ENCODE measurements around the gene WNK4. TPM values are rescaled to one million over a fixed set of nuclear protein-coding genes. Genes with fewer than 3 reads are reported as not detected.
A peak's percentile ranks its signal among the peaks of the same experiment; 100 is the strongest.

Gene WNK4
- total and polyA plus RNA-seq, 9 of the 15 experiments (the other 6 are each of a cell fraction or from before 2014, with no cell fraction given), result 0.32 to 25.8 (median 4.5) TPM

DNA sequence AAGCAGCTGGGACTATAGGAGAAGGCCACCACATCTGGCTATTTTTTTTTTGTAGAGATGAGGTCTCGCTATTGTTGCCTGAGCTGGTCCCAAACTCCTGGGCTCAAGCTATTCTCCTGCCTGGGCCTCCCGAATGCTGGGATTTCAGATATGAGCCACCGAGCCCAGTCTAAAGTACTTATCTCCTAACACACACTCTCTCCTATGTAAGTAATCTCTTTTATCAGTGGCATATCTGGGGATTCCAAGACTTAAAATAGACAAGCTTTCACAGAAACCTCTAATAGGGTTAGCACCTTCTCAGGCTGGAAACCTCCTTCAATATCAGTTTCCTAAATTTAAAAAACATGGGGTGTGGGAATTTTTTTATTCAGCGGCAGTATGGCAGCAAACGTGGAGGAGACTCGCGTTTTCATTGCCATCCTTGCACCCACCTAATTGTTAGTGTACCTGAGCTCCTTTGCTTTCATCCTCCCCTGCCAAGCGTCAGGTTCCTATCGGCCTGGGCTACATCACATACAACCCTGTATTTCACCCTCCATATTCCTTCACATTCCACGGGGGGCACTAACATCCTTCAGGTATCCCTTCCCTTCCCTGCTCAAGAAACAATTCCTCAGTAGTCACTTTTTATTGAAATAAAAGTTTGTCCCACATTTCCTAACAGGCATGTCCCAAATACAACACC lies 36.7 kb upstream of the WNK4 start (continued):
- TF ChIP-seq, protein P1, sequence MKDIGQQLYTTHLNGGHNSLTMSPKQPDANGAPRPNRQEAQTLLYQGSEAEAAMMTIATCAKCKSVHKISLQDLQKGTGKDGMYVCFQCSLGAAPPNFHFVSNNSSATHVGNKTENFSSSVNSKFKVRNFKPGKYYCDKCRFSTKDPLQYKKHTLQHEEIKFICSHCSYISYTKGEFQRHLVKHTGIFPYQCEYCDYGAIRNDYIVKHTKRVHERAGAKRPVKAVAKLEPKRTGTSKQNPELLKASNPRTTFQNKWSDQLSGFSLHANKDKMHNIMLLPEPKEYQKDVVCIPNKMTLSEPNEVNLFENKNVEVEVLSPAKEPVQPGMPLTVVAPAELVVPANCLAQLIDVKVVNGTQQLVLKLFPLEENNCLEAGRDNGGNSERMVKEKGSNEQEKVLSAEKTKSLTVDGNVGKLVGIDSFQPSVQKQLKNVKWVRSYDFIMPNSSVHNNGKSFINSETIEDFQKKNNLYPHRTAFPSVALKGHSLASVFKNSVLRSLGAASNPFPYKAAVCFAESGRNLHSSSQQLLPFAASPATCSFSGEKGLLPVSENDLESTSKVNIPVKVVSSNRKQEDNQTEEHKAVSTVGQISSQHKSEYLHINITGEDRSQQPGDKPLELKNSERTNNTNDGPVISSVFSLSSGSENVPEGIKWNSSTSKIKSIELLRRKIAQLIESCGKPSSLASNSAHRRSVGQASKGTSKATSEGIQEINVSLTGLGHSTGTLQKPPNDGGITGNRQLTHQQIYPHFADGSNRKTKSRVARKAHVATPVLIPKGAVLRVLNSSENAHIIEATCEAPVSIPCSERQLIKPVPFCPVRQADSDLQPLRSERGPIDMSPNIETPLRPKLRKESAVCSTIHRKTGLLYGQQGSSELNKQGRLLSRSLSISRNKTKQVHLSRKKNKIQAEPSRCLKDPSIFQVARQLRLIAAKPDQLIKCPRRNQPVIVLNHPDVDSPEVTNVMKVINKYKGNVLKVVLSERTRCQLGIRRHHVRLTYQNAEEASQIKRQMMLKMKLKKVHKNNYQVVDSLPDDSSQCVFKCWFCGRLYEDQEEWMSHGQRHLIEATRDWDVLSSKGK (CRISPR knock-in tag; IDR thresholded peaks at IDR 0.05), result no peak
- TF ChIP-seq, protein P2, sequence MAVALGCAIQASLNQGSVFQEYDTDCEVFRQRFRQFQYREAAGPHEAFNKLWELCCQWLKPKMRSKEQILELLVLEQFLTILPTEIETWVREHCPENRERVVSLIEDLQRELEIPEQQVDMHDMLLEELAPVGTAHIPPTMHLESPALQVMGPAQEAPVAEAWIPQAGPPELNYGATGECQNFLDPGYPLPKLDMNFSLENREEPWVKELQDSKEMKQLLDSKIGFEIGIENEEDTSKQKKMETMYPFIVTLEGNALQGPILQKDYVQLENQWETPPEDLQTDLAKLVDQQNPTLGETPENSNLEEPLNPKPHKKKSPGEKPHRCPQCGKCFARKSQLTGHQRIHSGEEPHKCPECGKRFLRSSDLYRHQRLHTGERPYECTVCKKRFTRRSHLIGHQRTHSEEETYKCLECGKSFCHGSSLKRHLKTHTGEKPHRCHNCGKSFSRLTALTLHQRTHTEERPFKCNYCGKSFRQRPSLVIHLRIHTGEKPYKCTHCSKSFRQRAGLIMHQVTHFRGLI (CRISPR knock-in tag; IDR thresholded peaks at IDR 0.05), result no peak
- no peak for TF ChIP-seq ZBTB33 (CRISPR knock-in tag; IDR thresholded peaks at IDR 0.05)
- TF ChIP-seq, protein P3, sequence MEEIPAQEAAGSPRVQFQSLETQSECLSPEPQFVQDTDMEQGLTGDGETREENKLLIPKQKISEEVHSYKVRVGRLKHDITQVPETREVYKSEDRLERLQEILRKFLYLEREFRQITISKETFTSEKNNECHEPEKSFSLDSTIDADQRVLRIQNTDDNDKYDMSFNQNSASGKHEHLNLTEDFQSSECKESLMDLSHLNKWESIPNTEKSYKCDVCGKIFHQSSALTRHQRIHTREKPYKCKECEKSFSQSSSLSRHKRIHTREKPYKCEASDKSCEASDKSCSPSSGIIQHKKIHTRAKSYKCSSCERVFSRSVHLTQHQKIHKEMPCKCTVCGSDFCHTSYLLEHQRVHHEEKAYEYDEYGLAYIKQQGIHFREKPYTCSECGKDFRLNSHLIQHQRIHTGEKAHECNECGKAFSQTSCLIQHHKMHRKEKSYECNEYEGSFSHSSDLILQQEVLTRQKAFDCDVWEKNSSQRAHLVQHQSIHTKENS (CRISPR knock-in tag; IDR thresholded peaks at IDR 0.05), result no peak
- no peak for TF ChIP-seq TOE1 (IDR thresholded peaks at IDR 0.05; ENCODE audit: borderline replicate concordance)
- TF ChIP-seq TOE1 (CRISPR knock-in tag; IDR thresholded peaks at IDR 0.05; ENCODE audit: borderline replicate concordance, low read depth), result no peak
- TF ChIP-seq, protein P4, sequence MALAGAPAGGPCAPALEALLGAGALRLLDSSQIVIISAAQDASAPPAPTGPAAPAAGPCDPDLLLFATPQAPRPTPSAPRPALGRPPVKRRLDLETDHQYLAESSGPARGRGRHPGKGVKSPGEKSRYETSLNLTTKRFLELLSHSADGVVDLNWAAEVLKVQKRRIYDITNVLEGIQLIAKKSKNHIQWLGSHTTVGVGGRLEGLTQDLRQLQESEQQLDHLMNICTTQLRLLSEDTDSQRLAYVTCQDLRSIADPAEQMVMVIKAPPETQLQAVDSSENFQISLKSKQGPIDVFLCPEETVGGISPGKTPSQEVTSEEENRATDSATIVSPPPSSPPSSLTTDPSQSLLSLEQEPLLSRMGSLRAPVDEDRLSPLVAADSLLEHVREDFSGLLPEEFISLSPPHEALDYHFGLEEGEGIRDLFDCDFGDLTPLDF (CRISPR knock-in tag; IDR thresholded peaks at IDR 0.05), result no peak
- no peak for TF ChIP-seq ZNF274 (IDR thresholded peaks at IDR 0.05; ENCODE audit: borderline replicate concordance, low read depth, low read length)
- TF ChIP-seq, protein P5, sequence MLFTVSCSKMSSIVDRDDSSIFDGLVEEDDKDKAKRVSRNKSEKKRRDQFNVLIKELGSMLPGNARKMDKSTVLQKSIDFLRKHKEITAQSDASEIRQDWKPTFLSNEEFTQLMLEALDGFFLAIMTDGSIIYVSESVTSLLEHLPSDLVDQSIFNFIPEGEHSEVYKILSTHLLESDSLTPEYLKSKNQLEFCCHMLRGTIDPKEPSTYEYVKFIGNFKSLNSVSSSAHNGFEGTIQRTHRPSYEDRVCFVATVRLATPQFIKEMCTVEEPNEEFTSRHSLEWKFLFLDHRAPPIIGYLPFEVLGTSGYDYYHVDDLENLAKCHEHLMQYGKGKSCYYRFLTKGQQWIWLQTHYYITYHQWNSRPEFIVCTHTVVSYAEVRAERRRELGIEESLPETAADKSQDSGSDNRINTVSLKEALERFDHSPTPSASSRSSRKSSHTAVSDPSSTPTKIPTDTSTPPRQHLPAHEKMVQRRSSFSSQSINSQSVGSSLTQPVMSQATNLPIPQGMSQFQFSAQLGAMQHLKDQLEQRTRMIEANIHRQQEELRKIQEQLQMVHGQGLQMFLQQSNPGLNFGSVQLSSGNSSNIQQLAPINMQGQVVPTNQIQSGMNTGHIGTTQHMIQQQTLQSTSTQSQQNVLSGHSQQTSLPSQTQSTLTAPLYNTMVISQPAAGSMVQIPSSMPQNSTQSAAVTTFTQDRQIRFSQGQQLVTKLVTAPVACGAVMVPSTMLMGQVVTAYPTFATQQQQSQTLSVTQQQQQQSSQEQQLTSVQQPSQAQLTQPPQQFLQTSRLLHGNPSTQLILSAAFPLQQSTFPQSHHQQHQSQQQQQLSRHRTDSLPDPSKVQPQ (CRISPR knock-in tag; IDR thresholded peaks at IDR 0.05; ENCODE audit: borderline replicate concordance), result no peak
- TF ChIP-seq ZNF133 (CRISPR knock-in tag; IDR thresholded peaks at IDR 0.05), result no peak
- TF ChIP-seq DMBX1 (CRISPR knock-in tag; IDR thresholded peaks at IDR 0.05; ENCODE audit: borderline replicate concordance), result peak; percentile 82; the same call in 1 of the 2 replicates

Measured in K562 (cell line).